K562 (cell line): ENCODE results near the gene TRAF3. TPM values are rescaled to one million over a fixed set of nuclear protein-coding genes. Genes with fewer than 3 reads are reported as not detected.

ENCODE experiments used
- ATAC-seq: fragments of 200-7000 bp; cut with Tn5 transposase; 3 replicates; pipeline ENCODE4 v1.9.1; 2020; ENCODE audit warnings: moderate library complexity
- BruUV-seq: library from RNA; stranded (reverse); fragments of 400-500 nt; replicated peaks from 2 replicates; lab custom pipeline; 2021; lab: Mats Ljungman, UMichigan
- CTCF ChIA-PET: fragments of 300-600 bp; formaldehyde crosslinking; extraction: SDS; loops from one replicate; lab custom pipeline; 2021; ENCODE audit warnings: low intra/inter-chr PET ratio; lab: Yijun Ruan, JAX
- POLR2A ChIA-PET: fragments of 300-600, 350-650 bp; sonication (Branson Sonifier 250); formaldehyde crosslinking; extraction: SDS; loops from one replicate; lab custom pipeline; 2021; ENCODE audit warnings: antibody characterized with exemption, inconsistent platforms; lab: Yijun Ruan, JAX
- DNase-seq, 4 experiments: peaks; one replicate each; pipeline versions ENCODE4 v3.0.0 to v3.0.0-alpha.2; 2011 to 2018; ENCODE audit warnings: low spot score in 3 of 4, mixed read lengths in 3 of 4; ENCODE audit errors: extremely low read depth in 1 of 4
- FAIRE-seq: peaks from 2 replicates; lab custom pipeline; 2011; peaks lifted over from hg19 to GRCh38; lab: Jason Lieb, UNC
- H2AFZ ChIP-seq: 2 replicates; pipeline ENCODE4 v1.6.0; 2011; ENCODE audit warnings: low read depth, low read length, control low read depth, inconsistent platforms
- H3K27ac ChIP-seq: fragments of 200-600 bp; 3 replicates; pipeline ENCODE4 v1.8.0; 2011; ENCODE audit warnings: low read depth, mild to moderate bottlenecking, control low read depth, inconsistent platforms, low read length, moderate library complexity, mixed read lengths; ENCODE audit errors: extremely low read depth
- H3K27me3 ChIP-seq, 2 experiments: fragments of 300-600 bp in 1 of 2; 2 replicates in 1 of 2; 3 replicates in 1 of 2; pipeline versions ENCODE4 v1.6.0 to v1.8.0; 2011; ENCODE audit warnings: inconsistent platforms in 2 of 2, low read length in 2 of 2, mild to moderate bottlenecking in 1 of 2, mixed read lengths in 1 of 2, moderate library complexity in 1 of 2; ENCODE audit not compliant: control insufficient read depth in 2 of 2, insufficient read depth in 2 of 2
- H3K36me3 ChIP-seq: fragments of 300-600 bp; 3 replicates; pipeline ENCODE4 v1.8.0; 2011; ENCODE audit warnings: mild to moderate bottlenecking, low read length, inconsistent platforms; ENCODE audit not compliant: control insufficient read depth, insufficient read depth
- H3K4me1 ChIP-seq, 2 experiments: fragments of 200-600 bp in 1 of 2; replicated peaks in 1 of 2; 2 replicates in 1 of 2; 3 replicates in 1 of 2; pipeline versions ENCODE4 v1.5.1 to v1.8.0; 2011; ENCODE audit warnings: inconsistent platforms in 2 of 2, low read length in 2 of 2, mild to moderate bottlenecking in 1 of 2, mixed read lengths in 1 of 2, moderate library complexity in 1 of 2; ENCODE audit not compliant: control insufficient read depth in 2 of 2, insufficient read depth in 2 of 2
- H3K4me2 ChIP-seq: 2 replicates; pipeline ENCODE4 v1.6.1; 2011; ENCODE audit warnings: low read length, control low read depth, inconsistent platforms, mixed read lengths; ENCODE audit not compliant: insufficient read depth
- H3K4me3 ChIP-seq: fragments of 200-600 bp; sonication (generic), shearing (Covaris generic); 2 replicates; pipeline ENCODE4 v1.5.1; 2016; ENCODE audit warnings: control low read depth, inconsistent platforms
- H3K79me2 ChIP-seq: fragments of 200-600 bp; 3 replicates; pipeline ENCODE4 v1.8.0; 2011; ENCODE audit warnings: low read length, inconsistent platforms; ENCODE audit not compliant: control insufficient read depth, insufficient read depth
- H3K9ac ChIP-seq, 2 experiments: 2 replicates each; pipeline versions ENCODE4 v1.6.0 to v1.6.1; 2011; ENCODE audit warnings: low read depth in 2 of 2, low read length in 2 of 2, control low read depth in 1 of 2, inconsistent platforms in 1 of 2, mild to moderate bottlenecking in 1 of 2, mixed read lengths in 1 of 2; ENCODE audit not compliant: insufficient read depth in 1 of 2
- H3K9me1 ChIP-seq: one replicate; pipeline ENCODE4 v1.6.0; 2011; ENCODE audit warnings: inconsistent platforms, mild to moderate bottlenecking, low read length, moderate library complexity; ENCODE audit not compliant: control insufficient read depth, insufficient read depth
- H3K9me3 ChIP-seq: replicated peaks from 2 replicates; pipeline ENCODE4 v1.5.1; 2011; ENCODE audit warnings: low read depth, low read length, inconsistent platforms; ENCODE audit not compliant: control insufficient read depth, insufficient read depth
- H4K20me1 ChIP-seq: replicated peaks from 2 replicates; pipeline ENCODE4 v1.6.1; 2011; ENCODE audit warnings: low read length, inconsistent platforms, mixed read lengths; ENCODE audit not compliant: control insufficient read depth, insufficient read depth
- CHD7 ChIP-seq: fragments of 200-600 bp; sonication (generic); IDR thresholded peaks from one replicate; pipeline ENCODE4 v1.6.1; 2012; ENCODE audit warnings: mild to moderate bottlenecking, low read depth, low read length, inconsistent platforms
- DPF2 ChIP-seq: fragments of 450-650 bp; IDR thresholded peaks from 2 replicates; pipeline ENCODE4 v1.6.1; 2016
- HLTF ChIP-seq: fragments of 450-650 bp; IDR thresholded peaks from 2 replicates; pipeline ENCODE4 v1.6.1; 2016
- JUNB ChIP-seq: fragments of 450-650 bp; formaldehyde crosslinking; conservative IDR thresholded peaks from 2 replicates; pipeline ENCODE4 v1.4.0; 2020; ENCODE audit warnings: mild to moderate bottlenecking
- KLF13 ChIP-seq: fragments of 450-650 bp; IDR thresholded peaks from 2 replicates; pipeline ENCODE4 v1.6.1; 2016; ENCODE audit warnings: missing genetic modification characterization, low read depth, mild to moderate bottlenecking, missing compliant biosample characterization, moderate library complexity, borderline replicate concordance
- NCOA1 ChIP-seq: fragments of 450-650 bp; IDR thresholded peaks from 2 replicates; pipeline ENCODE4 v1.6.1; 2016; ENCODE audit warnings: low read depth
- PREB ChIP-seq: sonication (generic); formaldehyde crosslinking; IDR thresholded peaks from 2 replicates; pipeline ENCODE4 v1.8.1; 2023; ENCODE audit warnings: mild to moderate bottlenecking, missing genetic modification reagents
- SOX6 ChIP-seq: fragments of 450-650 bp; IDR thresholded peaks from 2 replicates; pipeline ENCODE4 v1.6.1; 2014; ENCODE audit warnings: mild to moderate bottlenecking
- STAT5B ChIP-seq: fragments of 250-450 bp; sonication (Bioruptor Pico); IDR thresholded peaks from 2 replicates; pipeline ENCODE4 v1.8.0; 2021; ENCODE audit warnings: mild to moderate bottlenecking, inconsistent platforms
- TAF15 ChIP-seq: fragments of 200-400 bp; formaldehyde crosslinking; IDR thresholded peaks from 2 replicates; pipeline ENCODE4 v1.6.1; 2017; ENCODE audit warnings: mild to moderate bottlenecking, low read depth, low read length, moderate library complexity
- ZNF212 ChIP-seq: fragments of 450-650 bp; formaldehyde crosslinking; IDR thresholded peaks from 2 replicates; pipeline ENCODE4 v1.4.0; 2020; ENCODE audit warnings: mild to moderate bottlenecking
- ZNF253 ChIP-seq: fragments of 250-450 bp; sonication (Bioruptor Pico); conservative IDR thresholded peaks from 2 replicates; pipeline ENCODE4 v1.6.1; 2021; ENCODE audit warnings: mild to moderate bottlenecking
- ZNF436 ChIP-seq: fragments of 250-450, 450-650 bp; sonication (Bioruptor Pico); formaldehyde crosslinking; IDR thresholded peaks from 2 replicates; pipeline ENCODE4 v1.7.0; 2020; ENCODE audit warnings: mild to moderate bottlenecking
- WGBS: fragments of 100-300 bp; shearing (Covaris generic); methylation state at CpG from one replicate; pipeline ENCODE4 v1.1.6; 2016; ENCODE audit warnings: low coverage, mixed read lengths; ENCODE audit not compliant: insufficient coverage; ENCODE audit errors: missing lambda C conversion rate; 5-methylcytosine and 5-hydroxymethylcytosine counted together
- in situ Hi-C: fragments of 300-500 bp; cut with MboI; formaldehyde crosslinking; loops from 4 replicates; pipeline ENCODE4 v1.15.0; 2018; ENCODE audit warnings: inconsistent platforms, mixed read lengths
- intact Hi-C: fragments of 100-400 bp; cut with micrococcal nuclease; formaldehyde crosslinking; loops from 2 replicates; pipeline ENCODE4 v1.14.2; 2022
- polyA plus RNA-seq, 8 experiments: library from polyadenylated mRNA; depleted of rRNA in 4 of 8; stranded (reverse) in 5 of 8; unstranded in 3 of 8; fragments of >200 nt; fragmentation: Nextera tagmentation in 2 of 8; fragmentation: Illumina TruSeq in 1 of 8; extraction: Ambion mirVana in 2 of 8; extraction: Trizol in 1 of 8; gene quantifications; 2 replicates each; pipeline versions ENCODE4 v1.2.1 to v1.2.3, GENCODE V29; 2011 to 2014; ENCODE audit warnings: inconsistent platforms in 1 of 8, missing spikeins in 1 of 8
- total RNA-seq, 7 experiments: library from RNA; depleted of rRNA in 6 of 7; stranded (reverse); fragments of >200 nt in 6 of 7; fragmentation: Illumina TruSeq in 2 of 7; extraction: Trizol in 2 of 7; gene quantifications; 2 replicates each; pipeline versions ENCODE4 v1.2.1 to v1.2.3, GENCODE V29; 2011 to 2021; ENCODE audit warnings: low replicate concordance in 1 of 7

The TRAF3 gene
- total and polyA plus RNA-seq, 9 of the 15 experiments (the other 6 are each of a cell fraction or from before 2014, with no cell fraction given), result 0.52 to 21.3 (median 9.9) TPM

- H4K20me1 ChIP-seq, result no peaks in the 10 kb centered on the region
- no peak for ATAC-seq
- H3K9ac ChIP-seq, result no peak overlapping the region
- 92% methylated on average over 6 of the region's 6 CpGs for WGBS
- ChIA-PET CTCF (no interaction called here), POLR2A (no interaction called here)
- H3K9me3 ChIP-seq, result no peaks in the 10 kb centered on the region
- H3K79me2 ChIP-seq, result no peaks in the 10 kb centered on the region
- H2AFZ ChIP-seq, result no peak overlapping the region
- no peaks in the 10 kb centered on the region for H3K9me1 ChIP-seq
- peaks cover 0 to 10% of the 10 kb centered on the region in 2 experiments; a peak in 2 of 5 replicates for H3K4me1 ChIP-seq
- DNase-seq, result no peak
- no peak overlapping the region for H3K4me2 ChIP-seq
- no peak overlapping the region for H3K4me3 ChIP-seq
- in situ Hi-C loops (no loop called here), intact Hi-C loops (no loop called here)
- BruUV-seq, result no TSS peak
- no peaks in the 10 kb centered on the region for H3K27me3 ChIP-seq
- no peak overlapping the region for H3K27ac ChIP-seq
- peaks cover 23% of the 10 kb centered on the region; the same call in 1 of the 3 replicates for H3K36me3 ChIP-seq
- FAIRE-seq, result no peak
- TF ChIP-seq STAT5B (CRISPR knock-in tag) (no peak), NCOA1 (no peak), ZNF212 (CRISPR knock-in tag) (no peak), KLF13 (no peak), SOX6 (no peak), DPF2 (no peak), TAF15 (no peak), CHD7 (no peak), ZNF253 (no peak), JUNB (CRISPR knock-in tag) (no peak), ZNF436 (CRISPR knock-in tag) (no peak), HLTF (no peak), PREB (CRISPR knock-in tag) (no peak)
These were observed 175.0 kb downstream of the TRAF3 start for GRCh38 chr14:102952276-102952675.
